HEK293 (cell line): ENCODE data around the gene MRO.

ENCODE experiments used
- CTCF ChIA-PET: fragments of 350-600 bp; formaldehyde crosslinking; extraction: SDS; loops from one replicate; lab custom pipeline; 2021; ENCODE audit warnings: antibody characterized with exemption; lab: Yijun Ruan, JAX
- POLR2A ChIA-PET: fragments of 300-600 bp; formaldehyde crosslinking; extraction: SDS; loops from one replicate; lab custom pipeline; 2020; ENCODE audit warnings: antibody characterized with exemption, inconsistent platforms; lab: Yijun Ruan, JAX
- H3K27ac ChIP-seq: fragments of 200-500 bp; sonication (Bioruptor generic); 2 replicates; pipeline ENCODE4 v1.5.1; 2014; ENCODE audit warnings: low read depth, low read length, control low read depth, inconsistent platforms; ENCODE audit errors: extremely low read depth
- H3K36me3 ChIP-seq, 2 experiments: fragments of 200-500 bp in 1 of 2; sonication (Bioruptor generic) in 1 of 2; 1 replicate in 1 of 2; 2 replicates in 1 of 2; pipeline ENCODE4 v1.5.1; 2014 to 2017; ENCODE audit warnings: inconsistent platforms in 2 of 2, low read length in 2 of 2; ENCODE audit not compliant: control insufficient read depth in 2 of 2, insufficient read depth in 1 of 2
- H3K4me1 ChIP-seq: fragments of 200-500 bp; sonication (Bioruptor generic); 2 replicates; pipeline ENCODE4 v1.5.1; 2014; ENCODE audit warnings: mild to moderate bottlenecking, low read length, inconsistent platforms; ENCODE audit not compliant: control insufficient read depth, insufficient read depth
- H3K4me3 ChIP-seq: 2 replicates; pipeline ENCODE4 v1.5.1; 2011; ENCODE audit warnings: low read depth, mild to moderate bottlenecking, control low read depth, low read length, moderate library complexity
- H3K9me3 ChIP-seq: fragments of 200-500 bp; sonication (Bioruptor generic); 2 replicates; pipeline ENCODE4 v1.5.1; 2014; ENCODE audit warnings: low read depth, low read length, inconsistent platforms; ENCODE audit not compliant: control insufficient read depth, insufficient read depth
- HOXC10 ChIP-seq: sonication (generic); formaldehyde crosslinking; IDR thresholded peaks from 2 replicates; pipeline ENCODE4 v1.8.1; 2023; ENCODE audit warnings: mild to moderate bottlenecking, missing genetic modification reagents
- ZNF133 ChIP-seq: fragments of 450-650 bp; formaldehyde crosslinking; IDR thresholded peaks from 2 replicates; pipeline ENCODE4 v1.5.1; 2016; ENCODE audit warnings: missing biosample characterization, missing genetic modification characterization
- ZNF138 ChIP-seq: fragments of 450-650 bp; formaldehyde crosslinking; IDR thresholded peaks from 2 replicates; pipeline ENCODE4 v1.5.1; 2016; ENCODE audit warnings: missing biosample characterization, missing genetic modification characterization, borderline replicate concordance
- ZNF16 ChIP-seq: fragments of 450-650 bp; formaldehyde crosslinking; IDR thresholded peaks from 2 replicates; pipeline ENCODE4 v1.5.1; 2016; ENCODE audit warnings: low read depth, missing biosample characterization, missing genetic modification characterization
- ZNF174 ChIP-seq: fragments of 450-650 bp; formaldehyde crosslinking; IDR thresholded peaks from 2 replicates; pipeline ENCODE4 v1.5.0; 2017; ENCODE audit warnings: missing biosample characterization, mild to moderate bottlenecking, missing genetic modification characterization
- ZNF214 ChIP-seq: fragments of 450-650 bp; formaldehyde crosslinking; IDR thresholded peaks from 2 replicates; pipeline ENCODE4 v1.5.1; 2017; ENCODE audit warnings: missing biosample characterization, mild to moderate bottlenecking, missing genetic modification characterization, borderline replicate concordance
- ZNF324 ChIP-seq: fragments of 450-650 bp; formaldehyde crosslinking; IDR thresholded peaks from 2 replicates; pipeline ENCODE4 v1.5.1; 2016; ENCODE audit warnings: missing biosample characterization, missing genetic modification characterization
- ZNF366 ChIP-seq: fragments of 450-650 bp; formaldehyde crosslinking; conservative IDR thresholded peaks from 2 replicates; pipeline ENCODE4 v1.5.1; 2016; ENCODE audit warnings: missing biosample characterization, missing genetic modification characterization
- ZNF473 ChIP-seq: fragments of 450-650 bp; formaldehyde crosslinking; IDR thresholded peaks from 2 replicates; pipeline ENCODE4 v1.5.1; 2017; ENCODE audit warnings: missing biosample characterization, missing genetic modification characterization
- ZNF510 ChIP-seq: fragments of 450-650 bp; formaldehyde crosslinking; IDR thresholded peaks from 2 replicates; pipeline ENCODE4 v1.5.1; 2018; ENCODE audit warnings: mild to moderate bottlenecking, missing genetic modification characterization, missing biosample characterization; ENCODE audit not compliant: insufficient replicate concordance
- ZNF558 ChIP-seq: fragments of 450-650 bp; formaldehyde crosslinking; IDR thresholded peaks from 2 replicates; pipeline ENCODE4 v1.5.1; 2016; ENCODE audit warnings: missing biosample characterization, missing genetic modification characterization
- ZNF654 ChIP-seq: fragments of 450-650 bp; formaldehyde crosslinking; IDR thresholded peaks from 2 replicates; pipeline ENCODE4 v1.5.1; 2016; ENCODE audit warnings: low read depth, missing biosample characterization, missing genetic modification characterization
- ZNF830 ChIP-seq: fragments of 450-650 bp; IDR thresholded peaks from 2 replicates; pipeline ENCODE4 v1.5.0; 2018; ENCODE audit warnings: missing biosample characterization, missing genetic modification characterization, low read depth, mild to moderate bottlenecking, moderate library complexity
- ZSCAN16 ChIP-seq: fragments of 450-650 bp; formaldehyde crosslinking; IDR thresholded peaks from 2 replicates; pipeline ENCODE4 v1.5.1; 2016; ENCODE audit warnings: missing biosample characterization, missing genetic modification characterization
- ZSCAN23 ChIP-seq: fragments of 450-650 bp; formaldehyde crosslinking; IDR thresholded peaks from 2 replicates; pipeline ENCODE4 v1.5.1; 2016; ENCODE audit warnings: missing biosample characterization, missing genetic modification characterization
- ZXDB ChIP-seq: fragments of 450-650 bp; formaldehyde crosslinking; IDR thresholded peaks from 2 replicates; pipeline ENCODE4 v1.5.1; 2016; ENCODE audit warnings: missing biosample characterization, missing genetic modification characterization
- TF ChIP-seq, protein P1 (sequence below): fragments of 450-650 bp; formaldehyde crosslinking; IDR thresholded peaks from 2 replicates; pipeline ENCODE4 v1.5.1; 2017; ENCODE audit warnings: missing biosample characterization, missing genetic modification characterization
- TF ChIP-seq, protein P2 (sequence below): fragments of 450-650 bp; formaldehyde crosslinking; IDR thresholded peaks from 2 replicates; pipeline ENCODE4 v1.5.1; 2016; ENCODE audit warnings: missing biosample characterization, missing genetic modification characterization
- TF ChIP-seq, protein P3 (sequence below): fragments of 450-650 bp; formaldehyde crosslinking; IDR thresholded peaks from 2 replicates; pipeline ENCODE4 v1.5.1; 2017; ENCODE audit warnings: missing biosample characterization, missing genetic modification characterization
- TF ChIP-seq, protein P4 (sequence below): fragments of 450-650 bp; IDR thresholded peaks from 2 replicates; pipeline ENCODE4 v1.5.1; 2018; ENCODE audit warnings: missing biosample characterization, mild to moderate bottlenecking, missing genetic modification characterization

Gene MRO

DNA sequence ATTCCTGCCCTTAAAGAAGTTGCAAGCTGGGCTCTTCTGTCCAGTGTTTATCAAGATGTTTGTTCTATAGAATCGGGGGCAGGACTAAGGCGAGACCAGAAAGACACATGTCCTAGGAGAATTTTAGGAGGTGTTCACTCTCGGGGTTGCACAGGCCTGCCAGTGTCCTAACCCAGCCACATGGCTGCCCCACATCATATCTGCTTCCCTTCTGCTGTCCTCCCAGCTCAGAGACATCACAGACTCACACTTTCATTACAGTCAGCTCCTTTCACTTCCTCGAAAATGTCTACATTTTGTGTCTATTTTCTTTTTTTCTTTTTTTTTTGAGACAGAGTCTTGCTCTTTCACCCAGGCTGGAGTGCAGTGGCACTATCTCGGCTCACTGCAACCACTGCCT, 10.7 kb upstream of the MRO start:
- no peaks in the 10 kb centered on the region for H3K36me3 ChIP-seq
- ChIA-PET POLR2A (no interaction called here), CTCF (interaction anchor here (0.6 to 1.6 kb wide), 2 partner anchors 10 to 17 kb away, joined by 4 to 6 read pairs; partner anchors contain the start of gene MRO)
- H3K4me1 ChIP-seq = no peaks in the 10 kb centered on the region
- TF ChIP-seq HOXC10 = no peak
- TF ChIP-seq, protein P1, sequence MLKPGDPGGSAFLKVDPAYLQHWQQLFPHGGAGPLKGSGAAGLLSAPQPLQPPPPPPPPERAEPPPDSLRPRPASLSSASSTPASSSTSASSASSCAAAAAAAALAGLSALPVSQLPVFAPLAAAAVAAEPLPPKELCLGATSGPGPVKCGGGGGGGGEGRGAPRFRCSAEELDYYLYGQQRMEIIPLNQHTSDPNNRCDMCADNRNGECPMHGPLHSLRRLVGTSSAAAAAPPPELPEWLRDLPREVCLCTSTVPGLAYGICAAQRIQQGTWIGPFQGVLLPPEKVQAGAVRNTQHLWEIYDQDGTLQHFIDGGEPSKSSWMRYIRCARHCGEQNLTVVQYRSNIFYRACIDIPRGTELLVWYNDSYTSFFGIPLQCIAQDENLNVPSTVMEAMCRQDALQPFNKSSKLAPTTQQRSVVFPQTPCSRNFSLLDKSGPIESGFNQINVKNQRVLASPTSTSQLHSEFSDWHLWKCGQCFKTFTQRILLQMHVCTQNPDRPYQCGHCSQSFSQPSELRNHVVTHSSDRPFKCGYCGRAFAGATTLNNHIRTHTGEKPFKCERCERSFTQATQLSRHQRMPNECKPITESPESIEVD (tag by site-specific recombination) = no peak
- TF ChIP-seq, protein P2, sequence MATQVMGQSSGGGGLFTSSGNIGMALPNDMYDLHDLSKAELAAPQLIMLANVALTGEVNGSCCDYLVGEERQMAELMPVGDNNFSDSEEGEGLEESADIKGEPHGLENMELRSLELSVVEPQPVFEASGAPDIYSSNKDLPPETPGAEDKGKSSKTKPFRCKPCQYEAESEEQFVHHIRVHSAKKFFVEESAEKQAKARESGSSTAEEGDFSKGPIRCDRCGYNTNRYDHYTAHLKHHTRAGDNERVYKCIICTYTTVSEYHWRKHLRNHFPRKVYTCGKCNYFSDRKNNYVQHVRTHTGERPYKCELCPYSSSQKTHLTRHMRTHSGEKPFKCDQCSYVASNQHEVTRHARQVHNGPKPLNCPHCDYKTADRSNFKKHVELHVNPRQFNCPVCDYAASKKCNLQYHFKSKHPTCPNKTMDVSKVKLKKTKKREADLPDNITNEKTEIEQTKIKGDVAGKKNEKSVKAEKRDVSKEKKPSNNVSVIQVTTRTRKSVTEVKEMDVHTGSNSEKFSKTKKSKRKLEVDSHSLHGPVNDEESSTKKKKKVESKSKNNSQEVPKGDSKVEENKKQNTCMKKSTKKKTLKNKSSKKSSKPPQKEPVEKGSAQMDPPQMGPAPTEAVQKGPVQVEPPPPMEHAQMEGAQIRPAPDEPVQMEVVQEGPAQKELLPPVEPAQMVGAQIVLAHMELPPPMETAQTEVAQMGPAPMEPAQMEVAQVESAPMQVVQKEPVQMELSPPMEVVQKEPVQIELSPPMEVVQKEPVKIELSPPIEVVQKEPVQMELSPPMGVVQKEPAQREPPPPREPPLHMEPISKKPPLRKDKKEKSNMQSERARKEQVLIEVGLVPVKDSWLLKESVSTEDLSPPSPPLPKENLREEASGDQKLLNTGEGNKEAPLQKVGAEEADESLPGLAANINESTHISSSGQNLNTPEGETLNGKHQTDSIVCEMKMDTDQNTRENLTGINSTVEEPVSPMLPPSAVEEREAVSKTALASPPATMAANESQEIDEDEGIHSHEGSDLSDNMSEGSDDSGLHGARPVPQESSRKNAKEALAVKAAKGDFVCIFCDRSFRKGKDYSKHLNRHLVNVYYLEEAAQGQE = no peak
- no peak for TF ChIP-seq ZNF510
- TF ChIP-seq ZNF174 (tag by site-specific recombination) = no peak
- TF ChIP-seq ZSCAN23 (tag by site-specific recombination) = no peak
- no peak for TF ChIP-seq ZXDB
- no peak for TF ChIP-seq ZNF16
- H3K4me3 ChIP-seq = no peak overlapping the region
- no peaks in the 10 kb centered on the region for H3K9me3 ChIP-seq
- H3K27ac ChIP-seq = no peak overlapping the region

DNA sequence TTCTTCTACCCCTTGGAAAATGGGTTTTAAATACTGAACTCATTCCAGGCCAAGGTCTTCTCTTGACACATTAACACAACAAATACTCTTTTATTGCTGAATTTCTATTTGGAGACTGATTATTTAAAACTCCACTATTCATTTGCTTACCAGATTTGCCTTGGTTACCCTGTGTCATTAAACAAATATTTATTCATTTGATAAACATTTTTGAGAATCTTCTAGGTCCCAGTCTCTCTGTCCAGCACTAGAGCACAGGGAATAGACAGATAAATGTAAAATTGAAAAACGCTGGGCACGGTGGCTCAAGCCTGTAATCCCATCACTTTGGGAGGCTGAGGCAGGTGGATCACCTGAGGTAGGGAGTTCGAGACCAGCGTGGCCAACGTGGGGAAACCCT, 9.8 kb upstream of the MRO start:
- CTCF ChIA-PET = interaction anchor here (1.6 kb wide), 1 partner anchor 10 kb away, joined by 6 read pairs; the partner anchor contains the start of gene MRO
- no peaks in the 10 kb centered on the region for H3K36me3 ChIP-seq
- no peak overlapping the region for H3K4me3 ChIP-seq
- POLR2A ChIA-PET = no interaction called here
- 0 out of 2 replicates have a peak, but pooled peaks cover 3% of the 10 kb centered on the region for H3K4me1 ChIP-seq
- H3K9me3 ChIP-seq = no peaks in the 10 kb centered on the region
- no peak overlapping the region for H3K27ac ChIP-seq
- TF ChIP-seq, protein P3, sequence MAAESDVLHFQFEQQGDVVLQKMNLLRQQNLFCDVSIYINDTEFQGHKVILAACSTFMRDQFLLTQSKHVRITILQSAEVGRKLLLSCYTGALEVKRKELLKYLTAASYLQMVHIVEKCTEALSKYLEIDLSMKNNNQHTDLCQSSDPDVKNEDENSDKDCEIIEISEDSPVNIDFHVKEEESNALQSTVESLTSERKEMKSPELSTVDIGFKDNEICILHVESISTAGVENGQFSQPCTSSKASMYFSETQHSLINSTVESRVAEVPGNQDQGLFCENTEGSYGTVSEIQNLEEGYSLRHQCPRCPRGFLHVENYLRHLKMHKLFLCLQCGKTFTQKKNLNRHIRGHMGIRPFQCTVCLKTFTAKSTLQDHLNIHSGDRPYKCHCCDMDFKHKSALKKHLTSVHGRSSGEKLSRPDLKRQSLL (tag by site-specific recombination) = no peak
- TF ChIP-seq, protein P4, sequence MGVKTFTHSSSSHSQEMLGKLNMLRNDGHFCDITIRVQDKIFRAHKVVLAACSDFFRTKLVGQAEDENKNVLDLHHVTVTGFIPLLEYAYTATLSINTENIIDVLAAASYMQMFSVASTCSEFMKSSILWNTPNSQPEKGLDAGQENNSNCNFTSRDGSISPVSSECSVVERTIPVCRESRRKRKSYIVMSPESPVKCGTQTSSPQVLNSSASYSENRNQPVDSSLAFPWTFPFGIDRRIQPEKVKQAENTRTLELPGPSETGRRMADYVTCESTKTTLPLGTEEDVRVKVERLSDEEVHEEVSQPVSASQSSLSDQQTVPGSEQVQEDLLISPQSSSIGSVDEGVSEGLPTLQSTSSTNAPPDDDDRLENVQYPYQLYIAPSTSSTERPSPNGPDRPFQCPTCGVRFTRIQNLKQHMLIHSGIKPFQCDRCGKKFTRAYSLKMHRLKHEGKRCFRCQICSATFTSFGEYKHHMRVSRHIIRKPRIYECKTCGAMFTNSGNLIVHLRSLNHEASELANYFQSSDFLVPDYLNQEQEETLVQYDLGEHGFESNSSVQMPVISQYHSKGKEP = no peak
- TF ChIP-seq ZNF654 (tag by site-specific recombination) = no peak
- TF ChIP-seq, protein P1 (tag by site-specific recombination) = no peak
- TF ChIP-seq ZNF558 (tag by site-specific recombination) = no peak
- no peak for TF ChIP-seq ZNF324 (tag by site-specific recombination)
- no peak for TF ChIP-seq ZNF133 (tag by site-specific recombination)
- TF ChIP-seq ZNF138 = no peak
- no peak for TF ChIP-seq ZNF366 (tag by site-specific recombination)
- no peak for TF ChIP-seq ZNF473 (tag by site-specific recombination)
- no peak for TF ChIP-seq ZSCAN16 (tag by site-specific recombination)
- no peak for TF ChIP-seq ZNF214 (tag by site-specific recombination)
- TF ChIP-seq, protein P2 = no peak
- no peak for TF ChIP-seq ZNF830 (tag by site-specific recombination)
